ENCODE data around the gene ATG14.

DNA sequence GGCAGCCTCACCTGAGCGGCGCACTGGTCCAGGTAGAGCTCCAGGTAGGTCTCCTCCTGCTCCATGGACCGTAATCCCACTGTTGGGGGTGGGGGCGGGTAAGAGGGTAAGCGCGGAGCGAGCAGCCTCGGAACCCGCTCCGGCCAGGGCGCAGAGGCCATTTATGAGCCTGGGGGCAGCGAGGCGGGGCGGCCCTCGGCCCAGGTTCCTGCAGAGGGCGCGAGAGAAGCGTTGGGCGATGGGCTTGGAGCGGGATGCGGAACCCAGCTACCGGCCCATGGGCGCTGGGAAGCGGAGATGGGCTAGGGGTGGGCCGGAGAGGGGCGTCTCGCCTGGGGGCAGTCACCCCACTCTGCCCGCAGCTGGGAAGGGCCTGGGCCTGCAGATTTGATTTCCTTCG, 28.8 kb upstream of the ATG14 start, which contains the start of gene TBPL2:
- TF ChIP-seq CTCF (IDR thresholded peaks at IDR 0.05), result no peak
- no peak for TF ChIP-seq REST (IDR thresholded peaks at IDR 0.05)
- no peak for TF ChIP-seq POLR2AphosphoS2 (conservative IDR thresholded peaks at IDR 0.05; ENCODE audit: low read length)

Data from A549 (cell line).